Loucy (cell line): ENCODE data around the gene CRYL1.

Experiments
- H2AFZ ChIP-seq: fragments of 200-600 bp; sonication (generic); 2 replicates; pipeline ENCODE4 v1.6.0; 2016; ENCODE audit warnings: antibody characterized with exemption, mild to moderate bottlenecking, low read length, moderate library complexity
- H3F3A ChIP-seq: fragments of 200-600 bp; 2 replicates; pipeline ENCODE4 v1.6.0; 2016; ENCODE audit warnings: antibody characterized with exemption, low read depth, mild to moderate bottlenecking
- H3K27me3 ChIP-seq: fragments of 200-600 bp; sonication (generic); 2 replicates; pipeline ENCODE4 v1.6.1; 2014; ENCODE audit warnings: low read length, mild to moderate bottlenecking; ENCODE audit not compliant: insufficient read depth, poor library complexity, severe bottlenecking
- H3K36me3 ChIP-seq: fragments of 200-600 bp; sonication (generic); 2 replicates; pipeline ENCODE4 v1.6.1; 2016; ENCODE audit warnings: low read length; ENCODE audit not compliant: insufficient read depth
- H3K4me1 ChIP-seq: fragments of 200-600 bp; sonication (generic); 2 replicates; pipeline ENCODE4 v1.5.1; 2014; ENCODE audit warnings: low read length, mild to moderate bottlenecking; ENCODE audit not compliant: insufficient read depth, poor library complexity, severe bottlenecking
- H3K4me2 ChIP-seq: fragments of 200-600 bp; sonication (generic); 2 replicates; pipeline ENCODE4 v1.6.0; 2014; ENCODE audit warnings: antibody characterized with exemption, low read length, low read depth, mild to moderate bottlenecking; ENCODE audit not compliant: poor library complexity, severe bottlenecking
- H3K4me3 ChIP-seq: fragments of 200-600 bp; sonication (generic); 2 replicates; pipeline ENCODE4 v1.5.1; 2014; ENCODE audit warnings: low read length, mild to moderate bottlenecking, mixed read lengths; ENCODE audit not compliant: poor library complexity, severe bottlenecking
- H3K79me2 ChIP-seq: fragments of 200-600 bp; sonication (generic); 2 replicates; pipeline ENCODE4 v1.6.1; 2014; ENCODE audit warnings: low read length; ENCODE audit not compliant: insufficient read depth
- H3K9ac ChIP-seq: fragments of 200-600 bp; sonication (generic); 2 replicates; pipeline ENCODE4 v1.6.0; 2014; ENCODE audit warnings: mild to moderate bottlenecking, low read depth, low read length, moderate library complexity; ENCODE audit not compliant: poor library complexity, severe bottlenecking
- H3K9me2 ChIP-seq: fragments of 200-600 bp; sonication (generic); replicated peaks from 2 replicates; pipeline ENCODE4 v1.6.1; 2016; ENCODE audit warnings: low read depth, low read length, mixed read lengths
- H3K9me3 ChIP-seq: fragments of 200-600 bp; sonication (generic); 2 replicates; pipeline ENCODE4 v1.6.1; 2014; ENCODE audit warnings: mild to moderate bottlenecking, antibody characterized with exemption, low read length, low read depth; ENCODE audit not compliant: insufficient read depth
- H4K20me1 ChIP-seq: fragments of 200-600 bp; sonication (generic); 2 replicates; pipeline ENCODE4 v1.6.0; 2014; ENCODE audit warnings: antibody characterized with exemption, low read length, mild to moderate bottlenecking; ENCODE audit not compliant: insufficient read depth, poor library complexity, severe bottlenecking
- CTCF ChIP-seq: fragments of 200-600 bp; sonication (generic); conservative IDR thresholded peaks from 2 replicates; pipeline ENCODE4 v1.5.1; 2014; ENCODE audit warnings: mild to moderate bottlenecking, antibody characterized with exemption, low read length
- EZH2phosphoT487 ChIP-seq: fragments of 200-600 bp; IDR thresholded peaks from 2 replicates; pipeline ENCODE4 v1.6.1; 2018; ENCODE audit warnings: antibody characterized with exemption, mild to moderate bottlenecking, moderate library complexity, borderline replicate concordance

Gene CRYL1

GRCh38 chr13:20512042-20512683 is 13.5 kb downstream of the CRYL1 start:
- H3K79me2 ChIP-seq: no peaks in the 10 kb centered on the region
- no peaks in the 10 kb centered on the region for H3K27me3 ChIP-seq
- H3K4me2 ChIP-seq: no peak overlapping the region
- peaks cover 14% of the 10 kb centered on the region for H3K4me1 ChIP-seq
- H3K36me3 ChIP-seq: no peaks in the 10 kb centered on the region
- H3K9ac ChIP-seq: no peak overlapping the region
- no peaks in the 10 kb centered on the region for H3F3A ChIP-seq
- 0 out of 2 replicates have a peak overlapping the region, but pooled peaks have one; percentile 28 for H2AFZ ChIP-seq
- no peaks in the 10 kb centered on the region for H3K9me2 ChIP-seq
- H3K4me3 ChIP-seq: no peak overlapping the region
- no peaks in the 10 kb centered on the region for H3K9me3 ChIP-seq
- H4K20me1 ChIP-seq: no peaks in the 10 kb centered on the region
- no peak for TF ChIP-seq EZH2phosphoT487
- TF ChIP-seq CTCF: no peak

DNA sequence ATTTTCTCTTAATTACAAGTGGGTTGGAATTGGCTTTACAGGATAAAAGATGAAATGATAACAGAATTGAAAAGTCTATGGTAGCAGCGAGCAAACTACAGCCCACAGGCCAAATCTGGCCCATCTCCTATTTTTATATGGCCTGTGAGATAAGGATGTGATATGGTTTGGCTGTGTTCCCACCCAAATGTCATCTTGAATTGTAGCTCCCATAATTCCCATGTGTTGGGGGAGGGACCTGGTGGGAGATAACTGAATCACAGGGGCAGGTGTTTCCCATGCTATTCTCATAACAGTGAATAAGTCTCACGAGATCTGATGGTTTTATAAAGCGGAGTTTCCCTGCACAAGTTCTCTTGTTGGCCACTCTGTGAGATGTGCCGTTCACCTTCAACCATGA is 19.0 kb downstream of the CRYL1 start:
- H3K4me2 ChIP-seq: no peak overlapping the region

GRCh38 chr13:20505405-20506366 is 20.0 kb downstream of the CRYL1 start:
- no peaks in the 10 kb centered on the region for H3K9me3 ChIP-seq
- no peak overlapping the region for H2AFZ ChIP-seq
- no peaks in the 10 kb centered on the region for H3K9me2 ChIP-seq
- no peaks in the 10 kb centered on the region for H4K20me1 ChIP-seq
- H3K79me2 ChIP-seq: no peaks in the 10 kb centered on the region
- no peak for TF ChIP-seq EZH2phosphoT487
- no peak for TF ChIP-seq CTCF
- no peaks in the 10 kb centered on the region for H3K36me3 ChIP-seq
- H3K4me3 ChIP-seq: no peak overlapping the region
- no peaks in the 10 kb centered on the region for H3K27me3 ChIP-seq
- no peaks in the 10 kb centered on the region for H3F3A ChIP-seq
- no peak overlapping the region for H3K9ac ChIP-seq
- no peak overlapping the region for H3K4me2 ChIP-seq
- H3K4me1 ChIP-seq: no peaks in the 10 kb centered on the region

More for the DNA sequence above, 19.0 kb downstream of the CRYL1 start:
- no peak overlapping the region for H2AFZ ChIP-seq
- H3F3A ChIP-seq: no peaks in the 10 kb centered on the region
- H3K4me3 ChIP-seq: no peak overlapping the region
- TF ChIP-seq EZH2phosphoT487 (no peak), CTCF (no peak)
- no peaks in the 10 kb centered on the region for H3K36me3 ChIP-seq
- no peaks in the 10 kb centered on the region for H4K20me1 ChIP-seq
- H3K27me3 ChIP-seq: no peaks in the 10 kb centered on the region
- H3K9me3 ChIP-seq: no peaks in the 10 kb centered on the region
- H3K79me2 ChIP-seq: no peaks in the 10 kb centered on the region
- H3K4me1 ChIP-seq: no peaks in the 10 kb centered on the region
- no peaks in the 10 kb centered on the region for H3K9me2 ChIP-seq
- H3K9ac ChIP-seq: no peak overlapping the region
